Spleen (tissue), 7 donors: ENCODE data around the gene TMEM212.

Source experiments
- POLR2A ChIP-seq, 3 donors: fragments of 450-650 bp; IDR thresholded peaks; one replicate each; pipeline ENCODE4 v1.5.1; 2017; ENCODE audit warnings: antibody characterized with exemption in 3 of 3, mild to moderate bottlenecking in 1 of 3
- POLR2AphosphoS5 ChIP-seq, 3 donors: sonication (generic); formaldehyde crosslinking; IDR thresholded peaks; one replicate each; pipeline ENCODE4 v1.5.1; 2017; ENCODE audit warnings: antibody characterized with exemption in 3 of 3
- TF ChIP-seq, protein P1 (sequence below), 11 experiments: fragments of 200-600 bp in 7 of 11; fragments of 450-650 bp in 4 of 11; sonication (generic) in 4 of 11; IDR thresholded peaks in 8 of 11; conservative IDR thresholded peaks in 3 of 11; 1 replicate in 7 of 11; 2 replicates in 4 of 11; pipeline versions ENCODE4 v1.4.0 to v1.8.0; 2016 to 2021; ENCODE audit warnings: antibody characterized with exemption in 11 of 11, inconsistent platforms in 4 of 11, mild to moderate bottlenecking in 1 of 11
- donor health status: DM: no; HTN: no; CAD: no; lungs with moderate emphysema.
- donor health status: DM: no; HTN: no; CAD: no.
- donor health status: DM: no; HTN: no; CAD: no.

- TF ChIP-seq POLR2A (IDR thresholded peaks at IDR 0.05) (no peak), POLR2AphosphoS5 (IDR thresholded peaks at IDR 0.05) (peak in 1 of 3 donors; percentile 49)
- TF ChIP-seq, protein P1, sequence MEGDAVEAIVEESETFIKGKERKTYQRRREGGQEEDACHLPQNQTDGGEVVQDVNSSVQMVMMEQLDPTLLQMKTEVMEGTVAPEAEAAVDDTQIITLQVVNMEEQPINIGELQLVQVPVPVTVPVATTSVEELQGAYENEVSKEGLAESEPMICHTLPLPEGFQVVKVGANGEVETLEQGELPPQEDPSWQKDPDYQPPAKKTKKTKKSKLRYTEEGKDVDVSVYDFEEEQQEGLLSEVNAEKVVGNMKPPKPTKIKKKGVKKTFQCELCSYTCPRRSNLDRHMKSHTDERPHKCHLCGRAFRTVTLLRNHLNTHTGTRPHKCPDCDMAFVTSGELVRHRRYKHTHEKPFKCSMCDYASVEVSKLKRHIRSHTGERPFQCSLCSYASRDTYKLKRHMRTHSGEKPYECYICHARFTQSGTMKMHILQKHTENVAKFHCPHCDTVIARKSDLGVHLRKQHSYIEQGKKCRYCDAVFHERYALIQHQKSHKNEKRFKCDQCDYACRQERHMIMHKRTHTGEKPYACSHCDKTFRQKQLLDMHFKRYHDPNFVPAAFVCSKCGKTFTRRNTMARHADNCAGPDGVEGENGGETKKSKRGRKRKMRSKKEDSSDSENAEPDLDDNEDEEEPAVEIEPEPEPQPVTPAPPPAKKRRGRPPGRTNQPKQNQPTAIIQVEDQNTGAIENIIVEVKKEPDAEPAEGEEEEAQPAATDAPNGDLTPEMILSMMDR (IDR thresholded peaks at IDR 0.05 in 8 of 11, conservative IDR thresholded peaks at IDR 0.05 in 3 of 11): no peak
Observed at GRCh38 chr3:171811295-171811912, 31.7 kb upstream of the TMEM212 start.
